ENCODE measurements around the gene KLC4. TPM values are rescaled to one million over a fixed set of nuclear protein-coding genes. Genes with fewer than 3 reads are reported as not detected.
"Not testable (repeated sequence)": the region's sequence is repeated elsewhere in the genome, so short reads cannot be mapped to it uniquely, and the experiment has no call there.

Gene KLC4
- total RNA-seq, 1 experiment from 2014 or later: 14.7 TPM

- no peak for DNase-seq (ENCODE audit: low read depth)
Observed at GRCh38 chr6:43036712-43037111, 22.7 kb upstream of the KLC4 start.

GRCh38 chr6:43037197-43037596, 22.2 kb upstream of the KLC4 start:
- no peak for DNase-seq (ENCODE audit: low read depth)

- DNase-seq (ENCODE audit: low read depth): no peak
Observed at GRCh38 chr6:43037706-43038105, 21.7 kb upstream of the KLC4 start.

GRCh38 chr6:43038727-43039126, 20.7 kb upstream of the KLC4 start:
- no peak for DNase-seq (ENCODE audit: low read depth)

GRCh38 chr6:43040542-43041257, 18.7 kb upstream of the KLC4 start:
- no peak for DNase-seq (ENCODE audit: low read depth)

- not testable (repeated sequence) for DNase-seq (ENCODE audit: low read depth)
Observed at GRCh38 chr6:43041475-43041874, 18.0 kb upstream of the KLC4 start.

GRCh38 chr6:43043310-43043709, 16.1 kb upstream of the KLC4 start:
- no peak for DNase-seq (ENCODE audit: low read depth)

- DNase-seq (ENCODE audit: low read depth): no peak
Observed at GRCh38 chr6:43045371-43045930, 14.0 kb upstream of the KLC4 start.

GRCh38 chr6:43047998-43048397, 11.4 kb upstream of the KLC4 start:
- DNase-seq (ENCODE audit: low read depth): no peak

GRCh38 chr6:43050981-43051380, 8.4 kb upstream of the KLC4 start:
- no peak for DNase-seq (ENCODE audit: low read depth)

- DNase-seq (ENCODE audit: low read depth): no peak
Observed at GRCh38 chr6:43052225-43052841, 7.1 kb upstream of the KLC4 start.

GRCh38 chr6:43052842-43053544, 6.4 kb upstream of the KLC4 start:
- DNase-seq (ENCODE audit: low read depth): no peak

GRCh38 chr6:43053545-43054205, 5.8 kb upstream of the KLC4 start, which contains the start of gene CUL7:
Gene CUL7 (minus strand): TSS chr6:43053851. CDS start chr6:43052788, 1,063 bp downstream.
- peak; percentile 99 for DNase-seq (ENCODE audit: low read depth)

GRCh38 chr6:43054206-43054943, 5.1 kb upstream of the KLC4 start:
- peak; percentile 65 for DNase-seq (ENCODE audit: low read depth)

- DNase-seq (ENCODE audit: low read depth): no peak
Observed at GRCh38 chr6:43055966-43056365, 3.5 kb upstream of the KLC4 start.

- DNase-seq (ENCODE audit: low read depth): peak; percentile 63
Observed at GRCh38 chr6:43058531-43058930, 900 bp upstream of the KLC4 start.

GRCh38 chr6:43060034-43060754, 763 bp downstream of the KLC4 start:
- peak; percentile 55 for DNase-seq (ENCODE audit: low read depth)

GRCh38 chr6:43060755-43061633, 1.6 kb downstream of the KLC4 start:
- no peak for DNase-seq (ENCODE audit: low read depth)

GRCh38 chr6:43061861-43062260, 2.4 kb downstream of the KLC4 start:
- peak; percentile 76 for DNase-seq (ENCODE audit: low read depth)

GRCh38 chr6:43062818-43063217, 3.4 kb downstream of the KLC4 start:
- no peak for DNase-seq (ENCODE audit: low read depth)
